ENCODE data around the gene THOP1. TPM values are rescaled to one million over a fixed set of nuclear protein-coding genes. Genes with fewer than 3 reads are reported as not detected.
A peak's percentile ranks its signal among the peaks of the same experiment; 100 is the strongest.

THOP1 gene
- total RNA-seq, 2 donors from 2014 or later, result 101 to 126 TPM

- Mint-ChIP-seq H3K4me1 (ENCODE audit: low read depth) (peaks cover 13% of the 10 kb centered on the region), H3K27me3 (ENCODE audit: low read depth) (no peaks in the 10 kb centered on the region), H3K36me3 (ENCODE audit: insufficient read depth in 2 of 2) (peaks cover 0 to 6% of the 10 kb centered on the region in 2 donors), H3K4me3 (no peak overlapping the region), H3K27ac (no peak overlapping the region), H3K9me3 (no peaks in the 10 kb centered on the region)
- no peak for DNase-seq
- no peak for ATAC-seq (replicated peaks in 1 of 2)
Observed at GRCh38 chr19:2756477-2756876, 28.8 kb upstream of the THOP1 start.

GRCh38 chr19:2756921-2757881 is 28.1 kb upstream of the THOP1 start:
- H3K4me3 Mint-ChIP-seq, result no peak overlapping the region
- no peaks in the 10 kb centered on the region for H3K9me3 Mint-ChIP-seq
- H3K4me1 Mint-ChIP-seq (ENCODE audit: low read depth), result peaks cover 13% of the 10 kb centered on the region
- peaks cover 0 to 6% of the 10 kb centered on the region in 2 donors for H3K36me3 Mint-ChIP-seq (ENCODE audit: insufficient read depth in 2 of 2)
- no peaks in the 10 kb centered on the region for H3K27me3 Mint-ChIP-seq (ENCODE audit: low read depth)
- ATAC-seq (replicated peaks in 1 of 2) (no peak), DNase-seq (no peak)
- no peak overlapping the region for H3K27ac Mint-ChIP-seq

GRCh38 chr19:2758601-2759313 is 26.5 kb upstream of the THOP1 start:
- H3K9me3 Mint-ChIP-seq, result no peaks in the 10 kb centered on the region
- peaks cover 0 to 8% of the 10 kb centered on the region in 2 donors for H3K36me3 Mint-ChIP-seq (ENCODE audit: insufficient read depth in 2 of 2)
- H3K4me3 Mint-ChIP-seq, result no peak overlapping the region
- H3K4me1 Mint-ChIP-seq (ENCODE audit: low read depth), result peaks cover 3% of the 10 kb centered on the region
- DNase-seq, result no peak
- no peak overlapping the region for H3K27ac Mint-ChIP-seq
- peak in 1 of 2 donors; percentile 26 for ATAC-seq (replicated peaks in 1 of 2)
- no peaks in the 10 kb centered on the region for H3K27me3 Mint-ChIP-seq (ENCODE audit: low read depth)

- Mint-ChIP-seq H3K4me1 (ENCODE audit: low read depth) (no peaks in the 10 kb centered on the region), H3K27ac (no peak overlapping the region), H3K36me3 (ENCODE audit: insufficient read depth in 2 of 2) (peaks cover 0 to 8% of the 10 kb centered on the region in 2 donors), H3K4me3 (no peak overlapping the region), H3K9me3 (no peaks in the 10 kb centered on the region), H3K27me3 (ENCODE audit: low read depth) (no peaks in the 10 kb centered on the region)
- DNase-seq (no peak), ATAC-seq (replicated peaks in 1 of 2) (peak in 1 of 2 donors; percentile 38)
Observed at GRCh38 chr19:2759362-2759761, 25.9 kb upstream of the THOP1 start.

- Mint-ChIP-seq H3K27me3 (ENCODE audit: low read depth) (no peaks in the 10 kb centered on the region), H3K36me3 (ENCODE audit: insufficient read depth in 2 of 2) (peaks cover 0 to 9% of the 10 kb centered on the region in 2 donors), H3K4me1 (ENCODE audit: low read depth) (no peaks in the 10 kb centered on the region), H3K9me3 (no peaks in the 10 kb centered on the region), H3K4me3 (no peak overlapping the region), H3K27ac (no peak overlapping the region)
- ATAC-seq (replicated peaks in 1 of 2) (no peak), DNase-seq (no peak)
Observed at GRCh38 chr19:2759965-2760364, 25.3 kb upstream of the THOP1 start.

GRCh38 chr19:2761309-2761677 is 24.0 kb upstream of the THOP1 start:
- Mint-ChIP-seq H3K4me3 (no peak overlapping the region), H3K4me1 (ENCODE audit: low read depth) (no peaks in the 10 kb centered on the region), H3K27ac (no peak overlapping the region), H3K9me3 (no peaks in the 10 kb centered on the region), H3K27me3 (ENCODE audit: low read depth) (no peaks in the 10 kb centered on the region), H3K36me3 (ENCODE audit: insufficient read depth in 2 of 2) (peaks cover 0 to 6% of the 10 kb centered on the region in 2 donors)
- no peak for ATAC-seq (replicated peaks in 1 of 2)
- DNase-seq, result no peak

GRCh38 chr19:2761876-2762782 is 23.2 kb upstream of the THOP1 start:
- no peaks in the 10 kb centered on the region for H3K4me1 Mint-ChIP-seq (ENCODE audit: low read depth)
- no peak overlapping the region for H3K4me3 Mint-ChIP-seq
- peaks cover 1 to 6% of the 10 kb centered on the region in 2 donors for H3K36me3 Mint-ChIP-seq (ENCODE audit: insufficient read depth in 2 of 2)
- H3K27ac Mint-ChIP-seq, result no peak overlapping the region
- ATAC-seq (replicated peaks in 1 of 2) (no peak), DNase-seq (no peak)
- H3K9me3 Mint-ChIP-seq, result no peaks in the 10 kb centered on the region
- no peaks in the 10 kb centered on the region for H3K27me3 Mint-ChIP-seq (ENCODE audit: low read depth)

GRCh38 chr19:2762783-2763496 is 22.4 kb upstream of the THOP1 start:
- no peaks in the 10 kb centered on the region for H3K9me3 Mint-ChIP-seq
- no peak overlapping the region for H3K27ac Mint-ChIP-seq
- no peak for ATAC-seq (replicated peaks in 1 of 2)
- no peak for DNase-seq
- no peaks in the 10 kb centered on the region for H3K27me3 Mint-ChIP-seq (ENCODE audit: low read depth)
- H3K36me3 Mint-ChIP-seq (ENCODE audit: insufficient read depth in 2 of 2), result peaks cover 1 to 4% of the 10 kb centered on the region in 2 donors
- H3K4me3 Mint-ChIP-seq, result no peak overlapping the region
- no peaks in the 10 kb centered on the region for H3K4me1 Mint-ChIP-seq (ENCODE audit: low read depth)

- ATAC-seq (replicated peaks in 1 of 2), result no peak
- H3K4me1 Mint-ChIP-seq (ENCODE audit: low read depth), result no peaks in the 10 kb centered on the region
- DNase-seq, result no peak
- no peak overlapping the region for H3K4me3 Mint-ChIP-seq
- no peaks in the 10 kb centered on the region for H3K27me3 Mint-ChIP-seq (ENCODE audit: low read depth)
- peaks cover 1 to 7% of the 10 kb centered on the region in 2 donors for H3K36me3 Mint-ChIP-seq (ENCODE audit: insufficient read depth in 2 of 2)
- H3K27ac Mint-ChIP-seq, result no peak overlapping the region
- H3K9me3 Mint-ChIP-seq, result no peaks in the 10 kb centered on the region
Observed at GRCh38 chr19:2763687-2764086, 21.6 kb upstream of the THOP1 start.

- DNase-seq, result no peak
- Mint-ChIP-seq H3K9me3 (no peaks in the 10 kb centered on the region), H3K36me3 (ENCODE audit: insufficient read depth in 2 of 2) (peaks cover 1 to 7% of the 10 kb centered on the region in 2 donors), H3K4me3 (no peak overlapping the region), H3K27me3 (ENCODE audit: low read depth) (no peaks in the 10 kb centered on the region), H3K4me1 (ENCODE audit: low read depth) (no peaks in the 10 kb centered on the region), H3K27ac (no peak overlapping the region)
- ATAC-seq (replicated peaks in 1 of 2), result no peak
Observed at GRCh38 chr19:2764945-2765344, 20.4 kb upstream of the THOP1 start.

GRCh38 chr19:2765376-2765775 is 19.9 kb upstream of the THOP1 start:
- Mint-ChIP-seq H3K4me1 (ENCODE audit: low read depth) (no peaks in the 10 kb centered on the region), H3K36me3 (ENCODE audit: insufficient read depth in 2 of 2) (peaks cover 1 to 7% of the 10 kb centered on the region in 2 donors), H3K4me3 (no peak overlapping the region), H3K9me3 (no peaks in the 10 kb centered on the region), H3K27ac (no peak overlapping the region), H3K27me3 (ENCODE audit: low read depth) (no peaks in the 10 kb centered on the region)
- ATAC-seq (replicated peaks in 1 of 2), result no peak
- DNase-seq, result no peak

GRCh38 chr19:2766594-2767372 is 18.5 kb upstream of the THOP1 start:
- H3K9me3 Mint-ChIP-seq, result no peaks in the 10 kb centered on the region
- peaks cover 1 to 6% of the 10 kb centered on the region in 2 donors for H3K36me3 Mint-ChIP-seq (ENCODE audit: insufficient read depth in 2 of 2)
- no peak overlapping the region for H3K27ac Mint-ChIP-seq
- DNase-seq, result no peak
- no peaks in the 10 kb centered on the region for H3K4me1 Mint-ChIP-seq (ENCODE audit: low read depth)
- no peak overlapping the region for H3K4me3 Mint-ChIP-seq
- no peaks in the 10 kb centered on the region for H3K27me3 Mint-ChIP-seq (ENCODE audit: low read depth)
- ATAC-seq (replicated peaks in 1 of 2), result no peak

All from activated T-cell treated with anti-CD3 and anti-CD28 coated beads, Interleukin-2, amount 50 U/mL, for 72 hours (primary cell).